HepG2 (cell line): ENCODE measurements around the gene UCKL1. TPM values are rescaled to one million over a fixed set of nuclear protein-coding genes. Genes with fewer than 3 reads are reported as not detected.

Experiments
- ARNTL ChIP-seq: sonication (generic); formaldehyde crosslinking; IDR thresholded peaks from 2 replicates; pipeline ENCODE4 v1.4.0; 2020; ENCODE audit warnings: mild to moderate bottlenecking, missing genetic modification reagents
- BCLAF1 ChIP-seq: fragments of 450-650 bp; IDR thresholded peaks from 2 replicates; pipeline ENCODE4 v1.6.1; 2017; ENCODE audit warnings: mild to moderate bottlenecking
- NFE2L2 ChIP-seq: fragments of 150-350 bp; IDR thresholded peaks from 2 replicates; pipeline ENCODE4 v1.6.1; 2014; ENCODE audit warnings: low read length
- RELA ChIP-seq: sonication (generic); formaldehyde crosslinking; IDR thresholded peaks from 2 replicates; pipeline ENCODE4 v1.4.0; 2020; ENCODE audit warnings: missing genetic modification reagents
- SAP130 ChIP-seq: IDR thresholded peaks from 2 replicates; pipeline ENCODE4 v1.6.1; 2016; ENCODE audit warnings: low read depth
- TCF7 ChIP-seq: sonication (generic); IDR thresholded peaks from 2 replicates; pipeline ENCODE4 v1.6.1; 2016; ENCODE audit warnings: antibody characterized with exemption, low read depth
- ZBTB37 ChIP-seq: sonication (generic); formaldehyde crosslinking; IDR thresholded peaks from 2 replicates; pipeline ENCODE4 v1.4.0; 2020; ENCODE audit warnings: mild to moderate bottlenecking, missing genetic modification reagents
- ZNF276 ChIP-seq: sonication (generic); formaldehyde crosslinking; IDR thresholded peaks from 2 replicates; pipeline ENCODE4 v1.4.0; 2020; ENCODE audit warnings: mild to moderate bottlenecking, low read depth, missing genetic modification reagents
- ZNF335 ChIP-seq: sonication (generic); formaldehyde crosslinking; IDR thresholded peaks from 2 replicates; pipeline ENCODE4 v1.4.0; 2020; ENCODE audit warnings: missing genetic modification reagents
- ZNF460 ChIP-seq: sonication (generic); formaldehyde crosslinking; IDR thresholded peaks from 2 replicates; pipeline ENCODE4 v1.5.1; 2020; ENCODE audit warnings: missing genetic modification reagents, mild to moderate bottlenecking, borderline replicate concordance
- polyA plus RNA-seq, 8 experiments: library from polyadenylated mRNA; depleted of rRNA in 3 of 8; stranded (reverse) in 7 of 8; unstranded in 1 of 8; fragments of >200 nt; fragmentation: Illumina TruSeq in 4 of 8; extraction: Trizol in 4 of 8; gene quantifications; 2 replicates each; pipeline versions ENCODE4 v1.2.1 to v1.2.3, GENCODE V29; 2011 to 2016; ENCODE audit warnings: low read depth in 4 of 8, missing spikeins in 1 of 8, mixed read lengths in 1 of 8; ENCODE audit not compliant: insufficient read depth in 1 of 8
- total RNA-seq, 5 experiments: library from RNA; depleted of rRNA; stranded (reverse); fragments of >200 nt; fragmentation: Illumina TruSeq; extraction: Trizol; gene quantifications; 2 replicates each; pipeline ENCODE4 v1.2.3, GENCODE V29; 2016; ENCODE audit warnings: low read depth in 1 of 5
- TF ChIP-seq, protein P1 (sequence below): sonication (generic); formaldehyde crosslinking; IDR thresholded peaks from 2 replicates; pipeline ENCODE4 v1.4.0; 2020; ENCODE audit warnings: missing genetic modification reagents, borderline replicate concordance
- TF ChIP-seq, protein P2 (sequence below): sonication (generic); formaldehyde crosslinking; IDR thresholded peaks from 2 replicates; pipeline ENCODE4 v1.4.0; 2020; ENCODE audit warnings: missing genetic modification reagents, mild to moderate bottlenecking, borderline replicate concordance
- TF ChIP-seq, protein P3 (sequence below): sonication (generic); formaldehyde crosslinking; IDR thresholded peaks from 2 replicates; pipeline ENCODE4 v1.5.0; 2020; ENCODE audit warnings: missing genetic modification reagents
- TF ChIP-seq, protein P4 (sequence below): sonication (generic); formaldehyde crosslinking; IDR thresholded peaks from 2 replicates; pipeline ENCODE4 v1.4.0; 2020; ENCODE audit warnings: missing genetic modification reagents

Gene UCKL1
- total and polyA plus RNA-seq, 2 of the 13 experiments (the other 11 are each of a cell fraction or from before 2014, with no cell fraction given) = 50.2 to 126 TPM

DNA sequence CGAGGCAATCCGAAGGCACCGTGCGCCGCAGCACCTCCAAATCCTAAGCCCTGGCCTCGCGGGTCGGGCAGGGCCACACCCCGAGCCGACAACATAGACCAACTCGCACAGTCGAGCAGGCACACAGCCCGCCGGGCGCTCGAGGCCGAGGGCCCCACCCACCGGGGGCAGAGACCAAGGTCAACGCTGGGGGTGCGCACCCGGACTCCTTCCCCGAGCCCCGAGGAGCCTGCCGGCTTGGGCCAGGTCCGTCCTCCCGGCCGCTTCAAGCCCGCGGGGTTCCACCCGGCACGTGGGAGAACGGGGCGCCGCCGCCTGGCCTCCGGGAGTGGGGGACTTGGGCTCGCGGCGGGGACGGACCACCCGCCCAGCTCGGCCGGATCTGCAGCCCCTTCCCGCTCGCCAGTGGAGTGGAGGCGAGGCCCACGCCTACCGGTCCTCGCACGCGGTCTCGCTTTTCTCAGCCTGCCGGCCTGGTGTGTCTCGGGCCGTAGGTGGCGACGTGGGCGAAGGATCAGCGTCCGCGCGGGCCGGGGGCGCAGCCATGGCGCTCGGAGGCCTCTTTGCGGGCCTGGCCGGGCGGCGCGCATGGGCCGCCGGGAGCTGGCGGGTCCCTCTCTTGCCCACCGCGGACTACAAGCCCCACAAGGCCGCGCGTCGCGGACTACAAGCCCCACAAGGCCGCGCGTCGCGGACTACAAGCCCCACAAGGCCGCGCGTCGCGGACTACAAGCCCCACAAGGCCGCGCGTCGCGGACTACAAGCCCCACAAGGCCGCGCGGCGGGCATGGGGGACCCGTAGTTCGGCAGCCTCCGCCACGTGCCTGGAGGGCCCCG lies at the start of gene UCKL1 (continued):
- TF ChIP-seq BCLAF1 = no peak
- TF ChIP-seq SAP130 (CRISPR knock-in tag) = peak; percentile 97
- TF ChIP-seq ZNF460 = peak; percentile 78; the same call in 1 of the 2 replicates
- TF ChIP-seq, protein P1, sequence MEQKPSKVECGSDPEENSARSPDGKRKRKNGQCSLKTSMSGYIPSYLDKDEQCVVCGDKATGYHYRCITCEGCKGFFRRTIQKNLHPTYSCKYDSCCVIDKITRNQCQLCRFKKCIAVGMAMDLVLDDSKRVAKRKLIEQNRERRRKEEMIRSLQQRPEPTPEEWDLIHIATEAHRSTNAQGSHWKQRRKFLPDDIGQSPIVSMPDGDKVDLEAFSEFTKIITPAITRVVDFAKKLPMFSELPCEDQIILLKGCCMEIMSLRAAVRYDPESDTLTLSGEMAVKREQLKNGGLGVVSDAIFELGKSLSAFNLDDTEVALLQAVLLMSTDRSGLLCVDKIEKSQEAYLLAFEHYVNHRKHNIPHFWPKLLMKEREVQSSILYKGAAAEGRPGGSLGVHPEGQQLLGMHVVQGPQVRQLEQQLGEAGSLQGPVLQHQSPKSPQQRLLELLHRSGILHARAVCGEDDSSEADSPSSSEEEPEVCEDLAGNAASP = peak; percentile 92
- no peak for TF ChIP-seq NFE2L2
- TF ChIP-seq, protein P2, sequence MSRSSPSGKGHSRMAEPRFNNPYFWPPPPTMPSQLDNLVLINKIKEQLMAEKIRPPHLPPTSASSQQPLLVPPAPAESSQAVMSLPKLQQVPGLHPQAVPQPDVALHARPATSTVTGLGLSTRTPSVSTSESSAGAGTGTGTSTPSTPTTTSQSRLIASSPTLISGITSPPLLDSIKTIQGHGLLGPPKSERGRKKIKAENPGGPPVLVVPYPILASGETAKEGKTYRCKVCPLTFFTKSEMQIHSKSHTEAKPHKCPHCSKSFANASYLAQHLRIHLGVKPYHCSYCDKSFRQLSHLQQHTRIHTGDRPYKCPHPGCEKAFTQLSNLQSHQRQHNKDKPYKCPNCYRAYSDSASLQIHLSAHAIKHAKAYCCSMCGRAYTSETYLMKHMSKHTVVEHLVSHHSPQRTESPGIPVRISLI = 0 out of 2 replicates have a peak, but pooled peaks have one; percentile 60
- no peak; the same call in 1 of the 2 replicates for TF ChIP-seq ZBTB37
- 0 out of 2 replicates have a peak, but pooled peaks have one; percentile 15 for TF ChIP-seq TCF7
- TF ChIP-seq ARNTL (CRISPR knock-in tag) = peak; percentile 98
- TF ChIP-seq ZNF276 (CRISPR knock-in tag) = peak; percentile 95; the same call in 1 of the 2 replicates
- TF ChIP-seq RELA (CRISPR knock-in tag) = peak; percentile 93
- peak; percentile 65; the same call in 1 of the 2 replicates for TF ChIP-seq ZNF335
- TF ChIP-seq, protein P3, sequence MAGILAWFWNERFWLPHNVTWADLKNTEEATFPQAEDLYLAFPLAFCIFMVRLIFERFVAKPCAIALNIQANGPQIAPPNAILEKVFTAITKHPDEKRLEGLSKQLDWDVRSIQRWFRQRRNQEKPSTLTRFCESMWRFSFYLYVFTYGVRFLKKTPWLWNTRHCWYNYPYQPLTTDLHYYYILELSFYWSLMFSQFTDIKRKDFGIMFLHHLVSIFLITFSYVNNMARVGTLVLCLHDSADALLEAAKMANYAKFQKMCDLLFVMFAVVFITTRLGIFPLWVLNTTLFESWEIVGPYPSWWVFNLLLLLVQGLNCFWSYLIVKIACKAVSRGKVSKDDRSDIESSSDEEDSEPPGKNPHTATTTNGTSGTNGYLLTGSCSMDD = peak; percentile 96
- TF ChIP-seq, protein P4, sequence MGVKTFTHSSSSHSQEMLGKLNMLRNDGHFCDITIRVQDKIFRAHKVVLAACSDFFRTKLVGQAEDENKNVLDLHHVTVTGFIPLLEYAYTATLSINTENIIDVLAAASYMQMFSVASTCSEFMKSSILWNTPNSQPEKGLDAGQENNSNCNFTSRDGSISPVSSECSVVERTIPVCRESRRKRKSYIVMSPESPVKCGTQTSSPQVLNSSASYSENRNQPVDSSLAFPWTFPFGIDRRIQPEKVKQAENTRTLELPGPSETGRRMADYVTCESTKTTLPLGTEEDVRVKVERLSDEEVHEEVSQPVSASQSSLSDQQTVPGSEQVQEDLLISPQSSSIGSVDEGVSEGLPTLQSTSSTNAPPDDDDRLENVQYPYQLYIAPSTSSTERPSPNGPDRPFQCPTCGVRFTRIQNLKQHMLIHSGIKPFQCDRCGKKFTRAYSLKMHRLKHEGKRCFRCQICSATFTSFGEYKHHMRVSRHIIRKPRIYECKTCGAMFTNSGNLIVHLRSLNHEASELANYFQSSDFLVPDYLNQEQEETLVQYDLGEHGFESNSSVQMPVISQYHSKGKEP = peak; percentile 51
